Measurements from ENCODE around the gene CHST11.

- TF ChIP-seq YY1 (IDR thresholded peaks at IDR 0.05; ENCODE audit: insufficient read depth, insufficient read length) (no peak), SUZ12 (IDR thresholded peaks at IDR 0.05; ENCODE audit: extremely low read depth, insufficient read depth, insufficient read length) (no peak)
Observed at GRCh38 chr12:104623883-104624282, 167.1 kb downstream of the CHST11 start.

Data from NT2/D1 (cell line).